NCI-H82 treated with DMSO at 0.1 percent for 48 hours (cell line): ENCODE results near the gene OR2A2.

Experiments
- DNase-seq: peaks from one replicate; lab custom pipeline; 2025; ENCODE audit not compliant: unreplicated experiment; lab: John Stamatoyannopoulos, UW

Gene OR2A2

DNA sequence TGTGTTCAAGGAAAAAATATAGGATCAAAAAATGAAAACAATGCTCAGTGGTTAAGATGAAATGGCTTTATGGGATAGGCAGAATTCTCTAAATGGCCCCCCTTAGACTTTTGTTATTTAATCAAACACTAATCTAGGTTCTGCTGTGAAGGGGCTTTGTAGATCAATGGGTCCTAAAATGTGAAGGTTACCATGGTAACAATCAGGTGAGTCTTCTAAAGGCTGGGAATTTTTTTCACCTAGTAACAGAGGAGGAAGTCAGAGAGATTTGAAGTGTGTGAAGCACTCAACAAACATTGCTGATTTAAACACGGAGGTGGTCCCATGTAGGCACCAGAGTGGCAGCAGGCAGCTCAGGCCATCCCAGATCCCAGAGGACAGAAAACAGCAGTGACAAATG is 24.7 kb downstream of the OR2A2 start:
- DNase-seq: no peak

- DNase-seq: no peak
Observed at GRCh38 chr7:144137501-144137900, 28.1 kb downstream of the OR2A2 start.

- no peak for DNase-seq
Observed at GRCh38 chr7:144142187-144142586, 32.8 kb downstream of the OR2A2 start.

DNA sequence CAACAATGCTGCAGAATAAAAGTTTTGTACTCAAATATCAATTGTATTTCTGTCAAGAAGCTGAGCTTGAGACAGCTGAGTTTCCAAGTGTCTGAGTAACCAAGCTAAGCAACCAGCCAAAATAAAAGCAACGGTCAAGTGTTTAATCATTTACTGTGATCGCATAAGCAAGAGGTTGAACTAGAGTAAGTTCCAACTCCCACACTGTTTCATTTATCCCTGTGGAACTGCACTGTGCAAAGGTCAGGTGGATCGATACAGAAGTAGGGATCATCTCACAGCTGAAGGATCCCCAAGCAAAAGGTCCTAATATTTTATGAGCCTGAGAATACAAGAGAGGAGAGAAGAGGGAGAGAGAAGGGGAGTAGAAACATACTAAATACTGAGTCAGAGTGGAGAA is 35.0 kb downstream of the OR2A2 start:
- no peak for DNase-seq

DNA sequence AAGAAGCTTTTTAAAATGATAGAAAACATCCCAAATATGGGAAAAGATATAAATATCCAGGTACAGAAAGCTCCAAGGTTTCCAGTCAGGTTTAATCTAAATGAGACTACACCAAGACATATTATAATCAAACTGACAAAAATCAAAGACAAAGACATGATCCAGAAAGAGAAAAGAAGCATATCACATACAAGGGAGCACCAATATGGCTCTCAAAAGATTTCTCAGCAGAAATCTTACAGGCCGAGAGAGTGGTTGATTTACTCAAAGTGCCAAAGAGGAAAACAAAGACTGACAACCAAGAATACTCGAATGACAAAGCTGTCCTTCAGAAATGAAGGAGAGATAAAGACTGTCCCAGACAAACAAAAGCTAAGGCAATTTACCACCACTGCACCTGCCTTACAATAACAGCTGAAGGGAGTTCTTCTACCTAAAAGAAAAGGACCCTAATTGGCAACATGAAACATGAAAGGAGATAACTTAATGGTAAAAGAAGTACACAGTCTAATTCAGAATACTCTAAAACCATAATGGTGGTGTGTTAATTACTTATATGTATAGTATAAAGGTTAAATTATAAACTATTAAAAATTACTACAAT is 38.9 kb downstream of the OR2A2 start:
- no peak for DNase-seq

GRCh38 chr7:144158861-144159260 is 49.5 kb downstream of the OR2A2 start:
- DNase-seq: no peak
